ENCODE results near the gene NFATC3.

GRCh38 chr16:68276223-68276622, 191.1 kb downstream of the NFATC3 start:
- TF ChIP-seq POLR2AphosphoS5 (IDR thresholded peaks at IDR 0.05; ENCODE audit: low read depth, low read length) = no peak
- TF ChIP-seq POLR2A (IDR thresholded peaks at IDR 0.05; ENCODE audit: low read depth, low read length) = no peak
